Trophoblast cell (in vitro differentiated cells and primary cell): ENCODE measurements around the gene PLK3.

Experiments
- DNase-seq, 2 donors: peaks; one replicate each; pipeline ENCODE4 v3.0.0-alpha.2; 2016
- H2AFZ ChIP-seq: 2 replicates; pipeline ENCODE4 v1.6.1; 2013; ENCODE audit warnings: low read length, moderate library complexity, mild to moderate bottlenecking; ENCODE audit not compliant: insufficient read depth, poor library complexity
- H2AK5ac ChIP-seq: 2 replicates; pipeline ENCODE4 v1.6.1; 2013; ENCODE audit warnings: mild to moderate bottlenecking, low read length
- H2BK120ac ChIP-seq: 2 replicates; pipeline ENCODE4 v1.6.1; 2013; ENCODE audit warnings: low read length, mild to moderate bottlenecking, moderate library complexity; ENCODE audit not compliant: insufficient read depth, poor library complexity
- H2BK12ac ChIP-seq: 2 replicates; pipeline ENCODE4 v1.6.1; 2013; ENCODE audit warnings: mild to moderate bottlenecking, low read length, moderate library complexity
- H2BK5ac ChIP-seq: 2 replicates; pipeline ENCODE4 v1.6.1; 2013; ENCODE audit warnings: low read length, low read depth, moderate library complexity, mild to moderate bottlenecking; ENCODE audit not compliant: poor library complexity
- H3K14ac ChIP-seq: 2 replicates; pipeline ENCODE4 v1.6.1; 2013; ENCODE audit warnings: mild to moderate bottlenecking, low read length
- H3K18ac ChIP-seq: 2 replicates; pipeline ENCODE4 v1.6.1; 2013; ENCODE audit warnings: mild to moderate bottlenecking, low read length
- H3K23ac ChIP-seq: 2 replicates; pipeline ENCODE4 v1.6.1; 2013; ENCODE audit warnings: low read length
- H3K27ac ChIP-seq: 2 replicates; pipeline ENCODE4 v1.5.1; 2013; ENCODE audit warnings: low read depth, mild to moderate bottlenecking, inconsistent platforms, low read length, moderate library complexity
- H3K27me3 ChIP-seq: 2 replicates; pipeline ENCODE4 v1.6.1; 2013; ENCODE audit warnings: inconsistent platforms, mild to moderate bottlenecking, low read length, moderate library complexity; ENCODE audit not compliant: insufficient read depth
- H3K36me3 ChIP-seq, 2 experiments: 1 replicate in 1 of 2; 2 replicates in 1 of 2; pipeline ENCODE4 v1.6.1; 2013; ENCODE audit warnings: low read length in 2 of 2, mild to moderate bottlenecking in 2 of 2, moderate library complexity in 1 of 2; ENCODE audit not compliant: insufficient read depth in 2 of 2, control insufficient read depth in 1 of 2
- H3K4ac ChIP-seq: 2 replicates; pipeline ENCODE4 v1.6.1; 2013; ENCODE audit warnings: low read depth, mild to moderate bottlenecking, low read length, moderate library complexity
- H3K4me1 ChIP-seq, 2 experiments: 1 replicate in 1 of 2; 2 replicates in 1 of 2; pipeline ENCODE4 v1.6.1; 2013; ENCODE audit warnings: low read length in 2 of 2, mild to moderate bottlenecking in 2 of 2, moderate library complexity in 1 of 2; ENCODE audit not compliant: insufficient read depth in 2 of 2, control insufficient read depth in 1 of 2
- H3K4me2 ChIP-seq: 2 replicates; pipeline ENCODE4 v1.6.1; 2013; ENCODE audit warnings: inconsistent platforms, mild to moderate bottlenecking, low read length, moderate library complexity
- H3K4me3 ChIP-seq: 2 replicates; pipeline ENCODE4 v1.5.1; 2013; ENCODE audit warnings: mild to moderate bottlenecking, low read depth, low read length, inconsistent platforms
- H3K79me1 ChIP-seq: one replicate; pipeline ENCODE4 v1.6.1; 2013; ENCODE audit warnings: low read length
- H3K79me2 ChIP-seq: 2 replicates; pipeline ENCODE4 v1.6.1; 2013; ENCODE audit warnings: low read length, mild to moderate bottlenecking; ENCODE audit not compliant: control insufficient read depth, insufficient read depth, poor library complexity
- H3K9ac ChIP-seq: 2 replicates; pipeline ENCODE4 v1.6.1; 2013; ENCODE audit warnings: mild to moderate bottlenecking, low read length
- H3K9me3 ChIP-seq: 2 replicates; pipeline ENCODE4 v1.6.1; 2013; ENCODE audit warnings: low read depth, mild to moderate bottlenecking, control low read depth, inconsistent platforms, low read length; ENCODE audit not compliant: insufficient read depth
- H4K12ac ChIP-seq: 2 replicates; pipeline ENCODE4 v1.6.1; 2013; ENCODE audit warnings: low read depth, mild to moderate bottlenecking, low read length, moderate library complexity
- H4K8ac ChIP-seq: 2 replicates; pipeline ENCODE4 v1.6.1; 2013; ENCODE audit warnings: low read depth, mild to moderate bottlenecking, low read length, moderate library complexity
- H4K91ac ChIP-seq: one replicate; pipeline ENCODE4 v1.6.1; 2013; ENCODE audit warnings: low read depth, mild to moderate bottlenecking, low read length, moderate library complexity
- WGBS: extraction: QIAGEN DNeasy Blood & Tissue Kit; methylation state at CpG from one replicate; pipeline ENCODE4 v1.1.7; 2013; ENCODE audit warnings: missing lambda C conversion rate; ENCODE audit not compliant: insufficient read length, insufficient coverage; ENCODE audit errors: extremely low coverage; 5-methylcytosine and 5-hydroxymethylcytosine counted together

PLK3 gene

DNA sequence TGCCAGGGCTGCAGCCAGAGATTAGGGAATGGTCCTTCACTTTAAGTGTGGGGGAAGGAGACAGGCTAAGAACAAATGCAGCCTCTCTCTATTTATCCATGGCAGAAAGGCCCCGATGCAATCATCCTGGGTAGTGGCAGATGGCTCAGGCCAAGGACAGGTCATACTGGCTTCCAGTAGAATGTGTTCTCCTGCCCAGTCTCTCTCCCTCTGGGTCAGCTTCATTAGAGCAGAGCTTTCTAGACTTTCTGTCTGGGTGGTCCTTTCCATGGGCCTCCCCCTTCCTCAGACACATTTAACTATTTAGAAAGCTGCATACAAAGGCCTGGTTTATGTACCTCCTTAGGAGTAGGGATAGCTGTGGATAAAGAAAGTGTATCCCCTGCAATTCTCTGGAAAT is 47.7 kb downstream of the PLK3 start:
- Histone ChIP-seq H2AFZ (no peak overlapping the region), H3K4me2 (no peak overlapping the region), H3K9me3 (no peaks in the 10 kb centered on the region), H3K4me1 (no peaks in the 10 kb centered on the region), H3K79me1 (no peaks in the 10 kb centered on the region), H2BK120ac (no peak overlapping the region), H3K23ac (no peak overlapping the region), H3K18ac (no peak overlapping the region), H2AK5ac (no peak overlapping the region), H3K14ac (no peak overlapping the region), H3K27me3 (no peaks in the 10 kb centered on the region), H4K8ac (no peak overlapping the region), H3K27ac (no peak overlapping the region), H3K79me2 (no peaks in the 10 kb centered on the region), H2BK12ac (no peak overlapping the region), H4K12ac (no peak overlapping the region), H3K4me3 (no peak overlapping the region), H3K36me3 (no peaks in the 10 kb centered on the region), H4K91ac (no peak overlapping the region), H2BK5ac (no peak overlapping the region), H3K4ac (no peak overlapping the region), H3K9ac (no peak overlapping the region)
- no CpG with 5 or more reads among the region's 1 CpG for WGBS
- DNase-seq = no peak

DNA sequence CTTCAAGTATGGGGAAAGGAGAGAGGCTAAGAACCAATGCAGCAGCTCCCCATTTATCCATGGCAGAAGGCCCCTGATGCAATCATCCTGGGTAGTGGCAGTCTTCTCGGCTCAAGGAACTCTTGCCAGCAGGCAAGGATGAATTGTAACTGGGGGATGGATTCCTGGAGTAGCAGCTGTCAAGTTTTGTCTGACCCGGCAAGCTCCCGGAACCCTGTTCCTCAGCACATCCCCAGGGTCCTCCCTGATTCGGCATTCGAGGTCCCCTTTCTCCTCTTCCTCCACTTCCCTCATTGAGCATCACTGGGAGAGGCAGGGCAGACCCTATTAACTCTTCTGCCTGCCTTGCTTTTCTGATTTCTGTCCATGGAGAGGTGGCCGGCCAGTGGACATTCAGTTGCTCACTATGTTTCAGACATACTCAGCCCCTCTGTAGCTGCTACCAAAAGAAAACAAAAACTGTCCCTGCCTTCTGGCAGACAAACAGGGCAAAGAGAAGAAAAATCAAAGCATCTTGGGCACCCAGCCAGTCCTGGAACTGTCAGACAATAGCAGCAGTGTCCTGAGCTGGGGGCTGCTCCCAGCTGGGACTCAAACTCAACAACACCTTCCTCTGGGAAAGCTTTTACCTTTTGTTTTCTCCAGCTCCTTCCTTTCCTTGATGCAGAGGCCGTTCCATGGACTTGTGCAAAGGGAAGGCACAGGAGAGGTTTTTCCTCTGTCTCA is 48.4 kb downstream of the PLK3 start:
- H3K27me3 ChIP-seq = no peaks in the 10 kb centered on the region
- no peak overlapping the region for H4K91ac ChIP-seq
- no peak overlapping the region for H3K23ac ChIP-seq
- H3K14ac ChIP-seq = no peak overlapping the region
- no peak overlapping the region for H2BK120ac ChIP-seq
- H3K4me1 ChIP-seq = no peaks in the 10 kb centered on the region
- H3K9ac ChIP-seq = no peak overlapping the region
- H4K12ac ChIP-seq = no peak overlapping the region
- no peak overlapping the region for H3K27ac ChIP-seq
- WGBS = no CpG with 5 or more reads among the region's 7 CpGs
- H3K79me2 ChIP-seq = no peaks in the 10 kb centered on the region
- no peak for DNase-seq
- H3K79me1 ChIP-seq = no peaks in the 10 kb centered on the region
- no peaks in the 10 kb centered on the region for H3K36me3 ChIP-seq
- H3K4me2 ChIP-seq = no peak overlapping the region
- H3K9me3 ChIP-seq = no peaks in the 10 kb centered on the region
- no peak overlapping the region for H2AK5ac ChIP-seq
- H4K8ac ChIP-seq = no peak overlapping the region
- H3K4me3 ChIP-seq = no peak overlapping the region
- no peak overlapping the region for H2BK5ac ChIP-seq
- no peak overlapping the region for H3K18ac ChIP-seq
- H3K4ac ChIP-seq = no peak overlapping the region
- H2BK12ac ChIP-seq = no peak overlapping the region
- H2AFZ ChIP-seq = no peak overlapping the region

DNA sequence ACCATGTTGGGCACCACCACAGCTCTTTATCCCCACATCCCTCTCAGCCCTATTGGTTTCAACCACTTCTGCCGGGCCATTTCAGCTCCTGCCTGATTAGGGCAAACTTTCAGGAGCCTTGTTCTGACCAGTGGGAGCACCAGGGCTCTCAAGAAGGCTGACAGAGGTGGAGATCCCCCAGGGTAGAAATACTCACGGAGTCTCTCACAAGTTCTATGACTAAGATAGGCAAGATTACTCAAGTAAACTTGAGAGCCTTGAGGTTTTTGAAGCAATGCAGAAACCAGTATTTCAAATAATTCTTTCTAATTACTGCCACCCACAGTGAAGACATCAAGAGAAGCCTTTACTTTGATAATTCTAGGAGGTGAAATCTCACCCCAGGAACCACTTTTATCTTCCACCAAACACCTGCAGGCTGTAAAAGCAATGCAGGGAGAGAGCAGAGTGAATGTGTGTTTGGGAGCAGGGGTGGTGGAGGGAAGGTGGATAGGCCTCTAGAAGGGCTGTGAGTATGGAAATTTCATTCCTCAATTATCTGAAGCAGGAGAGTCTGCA is 49.5 kb downstream of the PLK3 start:
- no peak overlapping the region for H2AK5ac ChIP-seq
- no peak overlapping the region for H3K4me2 ChIP-seq
- H3K18ac ChIP-seq = no peak overlapping the region
- no peaks in the 10 kb centered on the region for H3K36me3 ChIP-seq
- no peak overlapping the region for H3K14ac ChIP-seq
- no peaks in the 10 kb centered on the region for H3K4me1 ChIP-seq
- H2BK5ac ChIP-seq = no peak overlapping the region
- no peak overlapping the region for H3K9ac ChIP-seq
- no peak overlapping the region for H4K8ac ChIP-seq
- no peaks in the 10 kb centered on the region for H3K79me1 ChIP-seq
- WGBS = no CpG with 5 or more reads among the region's 2 CpGs
- H3K4ac ChIP-seq = no peak overlapping the region
- H2AFZ ChIP-seq = no peak overlapping the region
- no peak overlapping the region for H3K23ac ChIP-seq
- no peak for DNase-seq
- no peak overlapping the region for H2BK12ac ChIP-seq
- H3K4me3 ChIP-seq = no peak overlapping the region
- no peak overlapping the region for H4K12ac ChIP-seq
- no peaks in the 10 kb centered on the region for H3K27me3 ChIP-seq
- H3K79me2 ChIP-seq = no peaks in the 10 kb centered on the region
- no peak overlapping the region for H4K91ac ChIP-seq
- no peak overlapping the region for H3K27ac ChIP-seq
- H2BK120ac ChIP-seq = no peak overlapping the region
- no peaks in the 10 kb centered on the region for H3K9me3 ChIP-seq

DNA sequence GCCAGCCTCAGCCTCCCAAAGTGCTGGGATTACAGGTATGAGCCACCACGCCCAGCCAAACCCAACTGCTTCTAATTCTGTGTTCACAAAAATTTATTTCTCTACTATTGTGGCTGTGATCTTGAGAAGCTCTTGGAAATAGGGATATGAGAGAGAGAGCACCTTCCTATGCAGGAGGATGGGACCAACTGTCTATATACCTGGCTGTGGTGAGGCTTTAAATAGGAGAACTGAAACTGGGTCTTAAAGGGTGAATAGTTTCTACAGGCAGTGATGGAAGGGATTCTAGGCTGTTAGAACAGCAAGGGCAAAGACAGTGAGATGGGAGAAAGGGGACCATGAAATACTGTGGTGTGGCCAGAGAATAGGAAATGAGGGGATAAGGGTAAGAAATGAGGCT is 51.1 kb downstream of the PLK3 start:
- H2AFZ ChIP-seq = no peak overlapping the region
- H3K79me2 ChIP-seq = no peaks in the 10 kb centered on the region
- H2AK5ac ChIP-seq = no peak overlapping the region
- no peak overlapping the region for H3K9ac ChIP-seq
- no peak overlapping the region for H2BK5ac ChIP-seq
- no peak overlapping the region for H3K4ac ChIP-seq
- no peak overlapping the region for H3K23ac ChIP-seq
- no peak overlapping the region for H2BK120ac ChIP-seq
- no peaks in the 10 kb centered on the region for H3K36me3 ChIP-seq
- H3K4me3 ChIP-seq = no peak overlapping the region
- no peak overlapping the region for H3K18ac ChIP-seq
- H3K4me2 ChIP-seq = no peak overlapping the region
- no peak overlapping the region for H4K12ac ChIP-seq
- H3K4me1 ChIP-seq = no peaks in the 10 kb centered on the region
- no peak overlapping the region for H4K8ac ChIP-seq
- H3K27me3 ChIP-seq = no peaks in the 10 kb centered on the region
- no CpG with 5 or more reads among the region's 1 CpG for WGBS
- no peak overlapping the region for H3K14ac ChIP-seq
- H3K79me1 ChIP-seq = no peaks in the 10 kb centered on the region
- H3K27ac ChIP-seq = no peak overlapping the region
- H2BK12ac ChIP-seq = no peak overlapping the region
- no peak overlapping the region for H4K91ac ChIP-seq
- no peaks in the 10 kb centered on the region for H3K9me3 ChIP-seq
- DNase-seq = no peak
